GM06990 (cell line): ENCODE data around the gene TENM4.

Experiments
- DNase-seq: peaks from one replicate; pipeline ENCODE4 v3.0.0-alpha.2; 2011; ENCODE audit not compliant: insufficient read length; ENCODE audit errors: extremely low read depth
- H3K27me3 ChIP-seq: replicated peaks from 2 replicates; pipeline ENCODE4 v1.6.0; 2011; ENCODE audit warnings: low read length; ENCODE audit not compliant: control insufficient read depth, insufficient read depth
- H3K36me3 ChIP-seq: 2 replicates; pipeline ENCODE4 v1.5.1; 2011; ENCODE audit warnings: low read length; ENCODE audit not compliant: control insufficient read depth, insufficient read depth
- H3K4me3 ChIP-seq: replicated peaks from 2 replicates; pipeline ENCODE4 v1.5.1; 2011; ENCODE audit warnings: low read depth, mild to moderate bottlenecking, control low read depth, low read length
- TF ChIP-seq, protein P1 (sequence below): IDR thresholded peaks from 2 replicates; pipeline ENCODE4 v1.5.1; 2011; ENCODE audit warnings: low read length, control low read depth, mild to moderate bottlenecking, inconsistent platforms; ENCODE audit not compliant: insufficient read depth, poor library complexity, severe bottlenecking

Gene TENM4

DNA sequence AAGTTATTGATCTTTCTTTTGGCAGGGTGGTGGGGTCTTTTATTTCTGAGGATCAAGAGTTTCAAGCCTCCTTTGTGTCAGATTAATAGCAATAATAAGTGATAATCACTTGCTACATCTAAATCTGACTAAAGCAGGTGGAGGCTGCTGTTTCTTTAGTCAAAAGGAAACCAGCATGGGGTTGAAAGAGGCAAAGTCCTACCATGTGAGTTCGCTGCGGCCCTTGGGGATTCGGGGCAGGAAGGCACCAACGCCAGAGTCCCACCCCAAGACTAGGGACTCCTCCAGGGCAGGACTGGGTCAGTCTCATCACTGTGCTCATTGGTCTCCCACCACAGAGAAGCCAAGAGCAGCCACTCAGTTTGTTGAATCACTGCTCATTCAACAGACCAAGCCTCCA lies 73.0 kb downstream of the TENM4 start:
- Histone ChIP-seq H3K36me3 (no peaks in the 10 kb centered on the region), H3K4me3 (no peak overlapping the region), H3K27me3 (no peaks in the 10 kb centered on the region; the same call in 1 of the 2 replicates)
- TF ChIP-seq, protein P1, sequence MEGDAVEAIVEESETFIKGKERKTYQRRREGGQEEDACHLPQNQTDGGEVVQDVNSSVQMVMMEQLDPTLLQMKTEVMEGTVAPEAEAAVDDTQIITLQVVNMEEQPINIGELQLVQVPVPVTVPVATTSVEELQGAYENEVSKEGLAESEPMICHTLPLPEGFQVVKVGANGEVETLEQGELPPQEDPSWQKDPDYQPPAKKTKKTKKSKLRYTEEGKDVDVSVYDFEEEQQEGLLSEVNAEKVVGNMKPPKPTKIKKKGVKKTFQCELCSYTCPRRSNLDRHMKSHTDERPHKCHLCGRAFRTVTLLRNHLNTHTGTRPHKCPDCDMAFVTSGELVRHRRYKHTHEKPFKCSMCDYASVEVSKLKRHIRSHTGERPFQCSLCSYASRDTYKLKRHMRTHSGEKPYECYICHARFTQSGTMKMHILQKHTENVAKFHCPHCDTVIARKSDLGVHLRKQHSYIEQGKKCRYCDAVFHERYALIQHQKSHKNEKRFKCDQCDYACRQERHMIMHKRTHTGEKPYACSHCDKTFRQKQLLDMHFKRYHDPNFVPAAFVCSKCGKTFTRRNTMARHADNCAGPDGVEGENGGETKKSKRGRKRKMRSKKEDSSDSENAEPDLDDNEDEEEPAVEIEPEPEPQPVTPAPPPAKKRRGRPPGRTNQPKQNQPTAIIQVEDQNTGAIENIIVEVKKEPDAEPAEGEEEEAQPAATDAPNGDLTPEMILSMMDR: no peak
- DNase-seq: no peak

GRCh38 chr11:79366218-79366617 lies 74.6 kb downstream of the TENM4 start:
- no peak for DNase-seq
- no peak overlapping the region for H3K4me3 ChIP-seq
- H3K36me3 ChIP-seq: no peaks in the 10 kb centered on the region
- TF ChIP-seq, protein P1: no peak
- H3K27me3 ChIP-seq: no peaks in the 10 kb centered on the region; the same call in 1 of the 2 replicates

DNA sequence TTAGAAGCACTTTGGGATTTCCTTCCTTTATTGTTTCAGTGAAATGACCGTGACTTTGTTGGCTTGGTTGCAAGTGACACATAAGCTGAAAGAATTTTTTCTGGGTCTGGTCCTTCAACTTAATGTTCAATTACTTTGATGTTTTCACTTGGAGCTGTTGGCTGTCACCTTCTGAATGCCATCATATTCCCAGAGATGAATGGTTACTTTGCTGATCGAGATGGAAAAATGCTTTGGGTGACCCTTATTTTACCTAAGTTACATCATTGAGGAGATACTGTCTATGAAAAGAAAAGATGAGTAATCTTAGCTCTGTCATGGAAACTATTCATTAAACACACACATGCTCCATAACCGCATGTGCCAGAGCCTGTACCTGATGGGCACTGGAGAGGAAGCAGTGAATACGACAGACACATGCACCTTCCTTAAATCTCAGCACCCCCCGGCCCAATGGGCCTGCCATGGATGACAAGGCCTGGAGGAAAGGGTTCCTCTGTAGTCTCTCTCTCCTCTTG lies 76.9 kb downstream of the TENM4 start:
- Histone ChIP-seq H3K27me3 (no peaks in the 10 kb centered on the region; the same call in 1 of the 2 replicates), H3K4me3 (no peak overlapping the region), H3K36me3 (no peaks in the 10 kb centered on the region)
- TF ChIP-seq, protein P1: no peak
- DNase-seq: no peak

DNA sequence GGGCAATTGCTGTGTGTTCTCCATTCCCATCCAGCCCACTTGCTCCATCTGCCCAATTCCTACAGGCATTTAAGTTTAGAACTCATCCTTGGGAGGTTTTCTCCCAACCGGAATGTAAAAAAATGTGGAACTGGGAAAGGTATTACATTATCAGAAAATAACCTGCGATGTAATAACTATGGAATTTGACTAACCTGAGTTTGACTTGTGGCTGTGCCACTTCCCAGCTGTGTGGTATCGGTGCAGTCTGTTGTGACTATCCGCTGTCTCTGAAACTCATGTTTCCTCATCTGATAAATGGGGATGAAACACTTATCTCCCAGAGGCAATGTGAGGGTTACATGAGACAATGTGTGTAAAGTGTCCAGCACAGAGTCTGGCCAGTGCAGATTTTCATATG lies 77.6 kb downstream of the TENM4 start:
- TF ChIP-seq, protein P1: no peak
- H3K36me3 ChIP-seq: no peaks in the 10 kb centered on the region
- no peak for DNase-seq
- H3K4me3 ChIP-seq: no peak overlapping the region
- no peaks in the 10 kb centered on the region; the same call in 1 of the 2 replicates for H3K27me3 ChIP-seq

DNA sequence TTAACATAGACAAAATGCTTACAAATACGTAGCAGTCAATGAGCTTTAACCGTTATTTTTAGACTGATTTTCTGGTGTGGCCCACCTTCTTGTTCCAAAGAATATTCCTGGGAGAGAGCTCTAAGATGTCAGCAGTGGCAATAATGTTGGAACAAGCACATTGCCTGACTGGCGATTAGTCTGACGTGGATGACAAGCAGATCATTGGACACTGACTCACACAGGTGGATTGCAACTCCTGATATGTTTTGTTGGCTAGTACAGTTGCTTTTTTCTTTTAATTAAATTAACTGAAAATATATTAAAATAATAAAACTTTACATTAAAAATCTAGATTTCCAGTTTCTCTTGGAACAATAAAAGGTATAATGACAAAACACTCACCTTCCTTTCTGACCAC lies 78.0 kb downstream of the TENM4 start:
- DNase-seq: no peak
- H3K36me3 ChIP-seq: no peaks in the 10 kb centered on the region
- H3K4me3 ChIP-seq: no peak overlapping the region
- TF ChIP-seq, protein P1: no peak
- H3K27me3 ChIP-seq: no peaks in the 10 kb centered on the region; the same call in 1 of the 2 replicates
